ENCODE results near the gene SIGLECL1.
"Not testable (repeated sequence)": the region's sequence is repeated elsewhere in the genome, so short reads cannot be mapped to it uniquely, and the experiment has no call there.

The SIGLECL1 gene
- total RNA-seq: 0 reads per million in 3 donors

DNA sequence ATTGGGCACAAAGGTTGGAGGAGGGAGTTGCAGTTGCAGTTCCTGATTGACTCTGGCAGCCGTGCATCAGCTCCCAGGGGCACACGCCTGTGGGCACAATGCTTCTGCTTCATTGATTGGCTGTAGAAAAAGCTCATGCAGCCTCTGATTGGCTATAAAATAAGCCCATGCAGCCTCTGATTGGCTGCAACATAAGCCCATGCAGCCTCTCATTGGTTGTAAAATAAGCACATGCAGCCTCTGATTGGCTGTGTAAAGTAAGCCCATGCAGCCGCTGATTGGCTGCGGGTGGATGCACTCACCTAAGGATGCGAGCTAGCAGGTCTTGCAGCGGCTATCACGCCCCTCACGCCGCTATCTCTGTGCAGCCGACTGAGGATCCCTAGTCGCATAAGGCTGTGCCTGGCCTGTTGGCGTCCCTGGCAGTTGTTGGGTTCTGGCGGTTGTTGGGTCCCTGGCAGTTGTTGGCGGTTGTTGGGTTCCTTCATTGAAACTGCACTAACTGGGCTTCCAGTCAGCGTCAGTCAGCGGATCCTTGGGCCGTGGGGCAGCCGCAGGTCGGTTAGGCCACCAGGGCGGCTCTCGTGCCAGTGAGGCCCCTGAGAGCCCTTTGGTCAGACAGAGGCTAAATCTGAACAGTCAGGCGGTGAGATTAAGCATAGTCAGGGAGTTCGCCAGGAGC lies at the start of gene SIGLECL1:
TSS of gene SIGLECL1 (plus strand) at position 295 of the 682 bp plus-strand sequence. CDS start 12,993 bp downstream, outside the sequence.
- Histone ChIP-seq H3K36me3 (ENCODE audit: control insufficient read depth, insufficient read depth, low read length) (no peaks in the 10 kb centered on the region), H3K4me3 (ENCODE audit: insufficient read depth, low read depth, low read length, poor library complexity, severe bottlenecking) (no peak within 1 kb of the TSS), H3K9me3 (ENCODE audit: control insufficient read depth, low read length) (no peaks in the 10 kb centered on the region), H3K4me1 (ENCODE audit: control insufficient read depth, insufficient read depth, low read length, poor library complexity, severe bottlenecking) (no peaks in the 10 kb centered on the region), H3K27me3 (replicated peaks; ENCODE audit: control insufficient read depth, insufficient read depth, low read length, poor library complexity, severe bottlenecking) (no peaks in the 10 kb centered on the region), H3K27ac (ENCODE audit: insufficient read depth, low read length, poor library complexity, severe bottlenecking) (no peak within 1 kb of the TSS)
- DNase-seq: no peak

DNA sequence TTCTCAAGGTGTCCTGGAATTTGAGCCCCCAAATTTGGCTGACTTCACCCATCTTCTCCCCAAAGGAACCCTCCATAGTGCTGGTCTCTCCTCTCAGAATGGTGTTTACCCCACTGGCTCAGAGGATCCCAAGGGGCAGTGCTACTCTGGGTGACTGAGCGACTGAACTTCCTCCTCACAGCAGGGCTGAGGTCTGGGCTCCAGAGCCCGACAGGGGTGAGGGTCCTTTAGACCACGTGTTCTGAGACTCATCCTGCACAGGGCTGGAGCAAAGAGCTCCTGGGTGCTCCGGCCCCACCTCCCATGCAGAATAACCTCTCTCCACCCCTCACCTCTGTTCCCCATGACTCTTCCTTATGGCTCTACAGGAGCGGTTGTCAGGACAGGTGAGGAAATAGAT lies 49.2 kb upstream of the SIGLECL1 start:
- no peaks in the 10 kb centered on the region for H3K4me1 ChIP-seq (ENCODE audit: control insufficient read depth, insufficient read depth, low read length, poor library complexity, severe bottlenecking)
- no peaks in the 10 kb centered on the region for H3K36me3 ChIP-seq (ENCODE audit: control insufficient read depth, insufficient read depth, low read length)
- no peak for DNase-seq
- H3K27ac ChIP-seq (ENCODE audit: insufficient read depth, low read length, poor library complexity, severe bottlenecking): no peak overlapping the region
- H3K27me3 ChIP-seq (replicated peaks; ENCODE audit: control insufficient read depth, insufficient read depth, low read length, poor library complexity, severe bottlenecking): peaks cover 5% of the 10 kb centered on the region
- no peaks in the 10 kb centered on the region for H3K9me3 ChIP-seq (ENCODE audit: control insufficient read depth, low read length)
- H3K4me3 ChIP-seq (ENCODE audit: insufficient read depth, low read depth, low read length, poor library complexity, severe bottlenecking): no peak overlapping the region

DNA sequence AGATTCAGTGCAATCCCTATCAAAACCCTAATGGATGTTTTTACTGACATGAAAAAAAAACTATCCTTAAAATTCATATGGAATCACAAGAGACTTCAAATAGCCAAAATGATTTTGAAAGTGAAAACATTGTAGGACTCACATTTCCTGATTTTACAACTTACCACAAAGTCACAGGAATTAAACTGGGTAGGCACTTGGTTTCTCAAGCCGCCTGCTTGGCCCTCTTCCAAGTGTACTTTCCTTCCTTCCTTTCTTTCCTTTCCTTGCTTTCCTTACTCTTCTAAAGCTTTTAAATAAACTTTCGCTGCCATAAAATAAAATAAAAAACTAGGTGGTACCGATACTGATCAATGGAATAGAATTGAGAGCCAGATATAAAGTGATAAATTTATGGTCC lies 47.0 kb upstream of the SIGLECL1 start:
- no peaks in the 10 kb centered on the region for H3K4me1 ChIP-seq (ENCODE audit: control insufficient read depth, insufficient read depth, low read length, poor library complexity, severe bottlenecking)
- no peak overlapping the region for H3K4me3 ChIP-seq (ENCODE audit: insufficient read depth, low read depth, low read length, poor library complexity, severe bottlenecking)
- H3K27me3 ChIP-seq (replicated peaks; ENCODE audit: control insufficient read depth, insufficient read depth, low read length, poor library complexity, severe bottlenecking): peaks cover 5% of the 10 kb centered on the region
- no peaks in the 10 kb centered on the region for H3K36me3 ChIP-seq (ENCODE audit: control insufficient read depth, insufficient read depth, low read length)
- no peaks in the 10 kb centered on the region for H3K9me3 ChIP-seq (ENCODE audit: control insufficient read depth, low read length)
- no peak overlapping the region for H3K27ac ChIP-seq (ENCODE audit: insufficient read depth, low read length, poor library complexity, severe bottlenecking)
- DNase-seq: no peak

DNA sequence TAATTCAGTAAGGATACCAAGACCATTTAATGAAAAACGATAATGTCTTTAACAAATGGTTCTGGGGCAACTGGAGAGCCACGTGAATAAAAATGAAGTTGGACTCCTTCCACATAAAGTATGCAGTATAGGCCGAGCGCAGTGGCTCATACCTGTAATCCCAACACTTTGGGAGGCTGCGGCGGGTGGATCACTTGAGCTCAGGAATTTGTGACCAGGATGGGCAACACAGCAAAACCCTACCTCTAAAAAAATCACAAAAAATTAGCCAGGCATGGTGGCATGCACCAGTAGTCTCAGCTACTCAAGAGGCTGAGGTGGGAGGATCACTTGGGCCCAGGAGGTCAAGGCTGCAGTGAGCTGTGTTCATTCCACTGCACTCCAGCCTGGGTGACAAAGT lies 46.6 kb upstream of the SIGLECL1 start:
- H3K9me3 ChIP-seq (ENCODE audit: control insufficient read depth, low read length): no peaks in the 10 kb centered on the region

DNA sequence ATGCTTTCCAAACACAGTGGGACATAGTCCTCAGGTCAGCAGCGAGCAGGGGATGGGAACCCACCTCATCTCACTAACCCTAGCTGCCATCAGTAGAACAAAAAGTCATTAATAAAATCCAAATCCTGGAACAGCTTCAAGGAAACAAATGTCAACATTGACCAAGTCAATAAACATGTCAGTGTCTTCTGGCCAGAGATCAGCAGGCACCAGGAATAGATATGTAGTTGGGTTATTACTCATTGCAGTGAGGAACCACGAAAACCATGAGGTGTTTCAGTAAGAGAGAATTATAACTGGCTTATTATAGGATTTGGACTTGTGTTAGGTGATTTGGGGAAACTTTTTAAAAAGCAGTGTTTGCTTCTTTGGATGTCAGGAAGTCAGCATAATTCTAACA lies 43.1 kb upstream of the SIGLECL1 start:
- H3K36me3 ChIP-seq (ENCODE audit: control insufficient read depth, insufficient read depth, low read length): no peaks in the 10 kb centered on the region
- no peaks in the 10 kb centered on the region for H3K4me1 ChIP-seq (ENCODE audit: control insufficient read depth, insufficient read depth, low read length, poor library complexity, severe bottlenecking)
- no peak for DNase-seq
- H3K4me3 ChIP-seq (ENCODE audit: insufficient read depth, low read depth, low read length, poor library complexity, severe bottlenecking): no peak overlapping the region
- H3K27ac ChIP-seq (ENCODE audit: insufficient read depth, low read length, poor library complexity, severe bottlenecking): no peak overlapping the region
- no peaks in the 10 kb centered on the region for H3K9me3 ChIP-seq (ENCODE audit: control insufficient read depth, low read length)
- H3K27me3 ChIP-seq (replicated peaks; ENCODE audit: control insufficient read depth, insufficient read depth, low read length, poor library complexity, severe bottlenecking): no peaks in the 10 kb centered on the region

More for the DNA sequence above, 46.6 kb upstream of the SIGLECL1 start:
- Histone ChIP-seq H3K27me3 (replicated peaks; ENCODE audit: control insufficient read depth, insufficient read depth, low read length, poor library complexity, severe bottlenecking) (peaks cover 5% of the 10 kb centered on the region), H3K27ac (ENCODE audit: insufficient read depth, low read length, poor library complexity, severe bottlenecking) (no peak overlapping the region), H3K4me3 (ENCODE audit: insufficient read depth, low read depth, low read length, poor library complexity, severe bottlenecking) (no peak overlapping the region), H3K36me3 (ENCODE audit: control insufficient read depth, insufficient read depth, low read length) (no peaks in the 10 kb centered on the region), H3K4me1 (ENCODE audit: control insufficient read depth, insufficient read depth, low read length, poor library complexity, severe bottlenecking) (no peaks in the 10 kb centered on the region)
- DNase-seq: no peak

GRCh38 chr19:51210191-51210784 lies 40.6 kb upstream of the SIGLECL1 start:
- Histone ChIP-seq H3K4me1 (ENCODE audit: control insufficient read depth, insufficient read depth, low read length, poor library complexity, severe bottlenecking) (no peaks in the 10 kb centered on the region), H3K27me3 (replicated peaks; ENCODE audit: control insufficient read depth, insufficient read depth, low read length, poor library complexity, severe bottlenecking) (no peaks in the 10 kb centered on the region), H3K27ac (ENCODE audit: insufficient read depth, low read length, poor library complexity, severe bottlenecking) (no peak overlapping the region), H3K9me3 (ENCODE audit: control insufficient read depth, low read length) (no peaks in the 10 kb centered on the region), H3K4me3 (ENCODE audit: insufficient read depth, low read depth, low read length, poor library complexity, severe bottlenecking) (no peak overlapping the region), H3K36me3 (ENCODE audit: control insufficient read depth, insufficient read depth, low read length) (no peaks in the 10 kb centered on the region)
- DNase-seq: no peak

GRCh38 chr19:51210874-51211361 lies 40.0 kb upstream of the SIGLECL1 start:
- H3K4me3 ChIP-seq (ENCODE audit: insufficient read depth, low read depth, low read length, poor library complexity, severe bottlenecking); H3K36me3 ChIP-seq (ENCODE audit: control insufficient read depth, insufficient read depth, low read length); H3K4me1 ChIP-seq (ENCODE audit: control insufficient read depth, insufficient read depth, low read length, poor library complexity, severe bottlenecking); DNase-seq; H3K27me3 ChIP-seq (replicated peaks; ENCODE audit: control insufficient read depth, insufficient read depth, low read length, poor library complexity, severe bottlenecking); H3K27ac ChIP-seq (ENCODE audit: insufficient read depth, low read length, poor library complexity, severe bottlenecking); H3K9me3 ChIP-seq (ENCODE audit: control insufficient read depth, low read length): not testable (repeated sequence)

DNA sequence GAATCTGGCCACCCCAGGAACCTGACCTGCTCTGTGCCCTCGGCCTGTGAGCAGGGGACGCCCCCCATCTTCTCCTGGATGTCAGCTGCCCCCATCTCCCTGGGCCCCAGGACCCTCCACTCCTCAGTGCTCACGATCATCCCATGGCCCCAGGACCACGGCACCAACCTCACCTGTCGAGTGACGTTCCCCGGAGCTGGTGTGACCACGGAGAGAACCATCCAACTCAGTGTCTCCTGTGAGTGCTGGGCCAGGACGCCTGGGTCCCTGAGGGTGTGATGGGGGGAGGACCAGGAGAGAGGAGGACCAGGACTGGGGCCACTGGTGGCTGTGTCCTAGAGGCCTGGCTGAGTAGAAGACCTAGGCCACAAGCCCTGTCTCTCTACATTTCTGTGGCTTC lies 39.0 kb upstream of the SIGLECL1 start:
- H3K27me3 ChIP-seq (replicated peaks; ENCODE audit: control insufficient read depth, insufficient read depth, low read length, poor library complexity, severe bottlenecking): no peaks in the 10 kb centered on the region
- DNase-seq: no peak
- no peak overlapping the region for H3K27ac ChIP-seq (ENCODE audit: insufficient read depth, low read length, poor library complexity, severe bottlenecking)
- H3K9me3 ChIP-seq (ENCODE audit: control insufficient read depth, low read length): no peaks in the 10 kb centered on the region
- no peak overlapping the region for H3K4me3 ChIP-seq (ENCODE audit: insufficient read depth, low read depth, low read length, poor library complexity, severe bottlenecking)
- H3K4me1 ChIP-seq (ENCODE audit: control insufficient read depth, insufficient read depth, low read length, poor library complexity, severe bottlenecking): no peaks in the 10 kb centered on the region
- H3K36me3 ChIP-seq (ENCODE audit: control insufficient read depth, insufficient read depth, low read length): no peaks in the 10 kb centered on the region

- no peak for DNase-seq
- Histone ChIP-seq H3K4me3 (ENCODE audit: insufficient read depth, low read depth, low read length, poor library complexity, severe bottlenecking) (no peak overlapping the region), H3K9me3 (ENCODE audit: control insufficient read depth, low read length) (no peaks in the 10 kb centered on the region), H3K4me1 (ENCODE audit: control insufficient read depth, insufficient read depth, low read length, poor library complexity, severe bottlenecking) (no peaks in the 10 kb centered on the region), H3K36me3 (ENCODE audit: control insufficient read depth, insufficient read depth, low read length) (no peaks in the 10 kb centered on the region), H3K27me3 (replicated peaks; ENCODE audit: control insufficient read depth, insufficient read depth, low read length, poor library complexity, severe bottlenecking) (no peaks in the 10 kb centered on the region), H3K27ac (ENCODE audit: insufficient read depth, low read length, poor library complexity, severe bottlenecking) (no peak overlapping the region)
These were observed 31.6 kb upstream of the SIGLECL1 start for GRCh38 chr19:51219307-51219706.

- Histone ChIP-seq H3K4me3 (ENCODE audit: insufficient read depth, low read depth, low read length, poor library complexity, severe bottlenecking) (no peak overlapping the region), H3K27me3 (replicated peaks; ENCODE audit: control insufficient read depth, insufficient read depth, low read length, poor library complexity, severe bottlenecking) (no peaks in the 10 kb centered on the region), H3K27ac (ENCODE audit: insufficient read depth, low read length, poor library complexity, severe bottlenecking) (no peak overlapping the region), H3K36me3 (ENCODE audit: control insufficient read depth, insufficient read depth, low read length) (no peaks in the 10 kb centered on the region), H3K9me3 (ENCODE audit: control insufficient read depth, low read length) (no peaks in the 10 kb centered on the region), H3K4me1 (ENCODE audit: control insufficient read depth, insufficient read depth, low read length, poor library complexity, severe bottlenecking) (no peaks in the 10 kb centered on the region)
- no peak for DNase-seq
These were observed 30.9 kb upstream of the SIGLECL1 start for GRCh38 chr19:51219971-51220370.

All from effector memory CD4-positive, alpha-beta T cell (primary cell).